ENCODE results near the gene MAN2C1. TPM values are rescaled to one million over a fixed set of nuclear protein-coding genes. Genes with fewer than 3 reads are reported as not detected.

MAN2C1 gene
- total and polyA plus RNA-seq, 2 donors (not counting 1 experiment from before 2014, with no cell fraction given), result 186 to 229 TPM

- 100% methylated on average over 1 of the region's 2 CpGs for WGBS (ENCODE audit: insufficient coverage)
- H3K9me3 Mint-ChIP-seq (ENCODE audit: insufficient read depth), result no peaks in the 10 kb centered on the region
- Histone ChIP-seq H4K20me1 (ENCODE audit: control insufficient read depth, insufficient read depth, low read length, poor library complexity, severe bottlenecking) (no peaks in the 10 kb centered on the region), H3K4me1 (ENCODE audit: control insufficient read depth in 2 of 2, insufficient read depth in 2 of 2, low read length in 2 of 2) (no peaks in the 10 kb centered on the region), H3K9me3 (ENCODE audit: control extremely low read depth in 1 of 3, control insufficient read depth in 2 of 3, insufficient read depth in 1 of 3, low read length in 2 of 3) (no peaks in the 10 kb centered on the region), H3K79me2 (ENCODE audit: control insufficient read depth, insufficient read depth, low read length) (no peaks in the 10 kb centered on the region), H3K4me3 (ENCODE audit: control extremely low read depth in 1 of 5, extremely low read depth in 1 of 5, insufficient read depth in 1 of 5, low read depth in 2 of 5, low read length in 4 of 5) (no peak overlapping the region), H3K4me2 (replicated peaks; ENCODE audit: low read depth, low read length, poor library complexity, severe bottlenecking) (no peak overlapping the region), H3K9ac (ENCODE audit: low read length) (no peak overlapping the region), H3K27me3 (replicated peaks in 1 of 4; ENCODE audit: control extremely low read depth in 1 of 4, control insufficient read depth in 3 of 4, insufficient read depth in 4 of 4, low read length in 3 of 4) (peaks cover 0 to 2% (median 0%) of the 10 kb centered on the region in 4 experiments), H3K36me3 (replicated peaks in 1 of 2; ENCODE audit: control extremely low read depth in 1 of 2, control insufficient read depth in 1 of 2, extremely low read depth in 1 of 2, insufficient read depth in 2 of 2, low read length in 1 of 2) (no peaks in the 10 kb centered on the region), H3K27ac (ENCODE audit: low read length in 2 of 2) (no peak overlapping the region), H2AFZ (ENCODE audit: insufficient read depth, low read depth, low read length, poor library complexity, severe bottlenecking) (no peak overlapping the region)
- intact Hi-C loops (cut with micrococcal nuclease), result no loop called here
- ChIA-PET POLR2A (no interaction called here), CTCF (interaction anchor here (0.7 to 1.0 kb wide), 3 partner anchors 38 to 300 kb away, joined by 3 to 4 read pairs (median 3); no protein-coding TSS in a partner anchor)
- TF ChIP-seq CTCF (IDR thresholded peaks at IDR 0.05) (no peak), EZH2 (IDR thresholded peaks at IDR 0.05; ENCODE audit: borderline replicate concordance, insufficient read depth, low read depth, low read length, poor library complexity, severe bottlenecking) (no peak)
- H3K4me3 Mint-ChIP-seq, result no peak overlapping the region
- no peak for ATAC-seq (ENCODE audit: low read depth)
- no peak for DNase-seq
- peaks cover 2% of the 10 kb centered on the region for H3K4me1 Mint-ChIP-seq
- no peak overlapping the region for H3K27ac Mint-ChIP-seq
- H3K27me3 Mint-ChIP-seq, result peaks cover 8% of the 10 kb centered on the region
Measured at GRCh38 chr15:75329571-75329970, 38.8 kb downstream of the MAN2C1 start.

- peaks cover 0 to 2% (median 0%) of the 10 kb centered on the region in 4 experiments for H3K27me3 ChIP-seq (replicated peaks in 1 of 4; ENCODE audit: control extremely low read depth in 1 of 4, control insufficient read depth in 3 of 4, insufficient read depth in 4 of 4, low read length in 3 of 4)
- no peak for ATAC-seq (ENCODE audit: low read depth)
- H3K4me1 ChIP-seq (ENCODE audit: control insufficient read depth in 2 of 2, insufficient read depth in 2 of 2, low read length in 2 of 2), result no peaks in the 10 kb centered on the region
- intact Hi-C loops (cut with micrococcal nuclease), result no loop called here
- no peak overlapping the region for H3K4me3 Mint-ChIP-seq
- H3K4me2 ChIP-seq (replicated peaks; ENCODE audit: low read depth, low read length, poor library complexity, severe bottlenecking), result no peak overlapping the region
- no peaks in the 10 kb centered on the region for H3K9me3 Mint-ChIP-seq (ENCODE audit: insufficient read depth)
- H3K27ac Mint-ChIP-seq, result no peak overlapping the region
- H3K27ac ChIP-seq (ENCODE audit: low read length in 2 of 2), result no peak overlapping the region
- no peaks in the 10 kb centered on the region for H4K20me1 ChIP-seq (ENCODE audit: control insufficient read depth, insufficient read depth, low read length, poor library complexity, severe bottlenecking)
- no peak for DNase-seq
- H2AFZ ChIP-seq (ENCODE audit: insufficient read depth, low read depth, low read length, poor library complexity, severe bottlenecking), result no peak overlapping the region
- ChIA-PET POLR2A (interaction anchor here (0.6 to 0.9 kb wide), 2 partner anchors 18 to 52 kb away, joined by 3 read pairs; partner anchors contain the start of gene NEIL1), CTCF (interaction anchor here (0.5 to 1.0 kb wide), 3 partner anchors 39 to 299 kb away, joined by 3 to 4 read pairs (median 3); no protein-coding TSS in a partner anchor)
- peaks cover 8% of the 10 kb centered on the region for H3K27me3 Mint-ChIP-seq
- H3K9me3 ChIP-seq (ENCODE audit: control extremely low read depth in 1 of 3, control insufficient read depth in 2 of 3, insufficient read depth in 1 of 3, low read length in 2 of 3), result no peaks in the 10 kb centered on the region
- H3K79me2 ChIP-seq (ENCODE audit: control insufficient read depth, insufficient read depth, low read length), result no peaks in the 10 kb centered on the region
- no peaks in the 10 kb centered on the region for H3K36me3 ChIP-seq (replicated peaks in 1 of 2; ENCODE audit: control extremely low read depth in 1 of 2, control insufficient read depth in 1 of 2, extremely low read depth in 1 of 2, insufficient read depth in 2 of 2, low read length in 1 of 2)
- whole genome bisulfite sequencing (ENCODE audit: insufficient coverage), result 69% methylated on average over 9 of the region's 10 CpGs
- H3K4me3 ChIP-seq (ENCODE audit: control extremely low read depth in 1 of 5, extremely low read depth in 1 of 5, insufficient read depth in 1 of 5, low read depth in 2 of 5, low read length in 4 of 5), result no peak overlapping the region
- TF ChIP-seq CTCF (IDR thresholded peaks at IDR 0.05), result no peak
- TF ChIP-seq EZH2 (IDR thresholded peaks at IDR 0.05; ENCODE audit: borderline replicate concordance, insufficient read depth, low read depth, low read length, poor library complexity, severe bottlenecking), result no peak
- H3K9ac ChIP-seq (ENCODE audit: low read length), result no peak overlapping the region
- H3K4me1 Mint-ChIP-seq, result peaks cover 2% of the 10 kb centered on the region
Measured at GRCh38 chr15:75328493-75329314, 39.7 kb downstream of the MAN2C1 start.

All from B cell (primary cell).